ENCODE measurements around the gene TUBB. TPM values are rescaled to one million over a fixed set of nuclear protein-coding genes. Genes with fewer than 3 reads are reported as not detected.

Gene TUBB
- total and polyA plus RNA-seq, 2 of the 8 experiments (the other 6 are each of a cell fraction or from before 2014, with no cell fraction given) = 1,880 to 3,022 TPM

DNA sequence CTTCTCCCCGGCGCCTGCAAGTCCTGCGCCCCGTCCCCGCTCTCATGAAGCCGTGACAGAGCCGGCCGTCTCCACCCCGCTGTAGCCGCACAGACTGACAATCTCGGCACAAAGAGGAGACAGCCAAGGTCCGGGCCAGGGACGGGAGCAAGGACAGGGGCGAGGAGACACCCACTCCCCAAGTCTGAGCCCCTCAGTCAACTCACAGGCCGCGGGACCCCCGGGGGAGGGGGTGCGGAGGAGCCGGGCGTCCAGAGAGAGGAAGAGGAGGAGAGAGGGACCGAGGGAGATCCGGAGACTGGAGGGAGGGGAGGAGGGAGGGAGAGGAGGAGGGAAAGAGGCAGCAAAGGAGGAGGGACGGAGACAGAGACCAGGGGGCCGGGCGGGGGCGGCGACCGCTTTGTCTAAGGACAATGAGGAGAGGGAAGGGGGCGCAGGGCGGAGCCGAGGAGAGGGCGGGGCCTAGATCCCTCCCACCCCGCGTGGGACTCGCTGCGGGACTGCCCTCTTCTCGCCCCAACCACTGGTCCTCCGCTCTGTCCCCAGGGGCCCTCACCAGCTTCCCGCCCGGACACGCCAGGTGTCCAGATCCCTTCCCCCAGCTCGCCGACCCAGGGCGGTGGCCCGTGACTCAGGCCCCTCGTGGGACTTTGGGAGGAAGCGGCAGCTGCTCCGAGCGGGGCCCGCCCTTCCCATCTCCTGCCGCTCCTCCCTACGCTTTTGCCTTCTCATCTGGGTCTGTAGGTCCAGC, 33.1 kb upstream of the TUBB start:
- 3% methylated on average over 38 of the region's 52 CpGs; no CpG with 5 or more reads in 1 of the 2 experiments for WGBS, 2 experiments (ENCODE audit: extremely low coverage in 1 of 2, insufficient coverage in 1 of 2, insufficient read length in 1 of 2, insufficient replicate concordance in 2 of 2, low coverage in 1 of 2, low lambda C conversion rate in 2 of 2, missing lambda C conversion rate in 1 of 2)
- CTCF ChIA-PET (ENCODE audit: partially characterized antibody) = interaction anchor here (0.8 to 3.7 kb wide), 5 partner anchors 9 to 416 kb away, joined by 3 to 28 read pairs (median 14); no protein-coding TSS in a partner anchor
- Histone ChIP-seq H3K79me2 (ENCODE audit: control insufficient read depth in 1 of 2, insufficient read depth in 2 of 2, low read length in 2 of 2) (peaks cover 0 to 16% of the 10 kb centered on the region in 2 experiments; a peak in 3 of 4 replicates), H2AFZ (ENCODE audit: low read length) (no peak overlapping the region), H3K9me3 (ENCODE audit: insufficient read depth in 2 of 2, low read depth in 1 of 2, low read length in 1 of 2) (no peaks in the 10 kb centered on the region), H3K4me1 (replicated peaks in 1 of 4; ENCODE audit: control insufficient read depth in 3 of 4, insufficient read depth in 4 of 4, low read length in 3 of 4) (peaks cover 7 to 49% (median 32%) of the 10 kb centered on the region in 4 experiments), H2BK5ac (ENCODE audit: low read depth, low read length) (peak overlapping the region; percentile 78; the same call in 1 of the 2 replicates), H2BK120ac (replicated peaks; ENCODE audit: low read depth, low read length) (no peak overlapping the region), H4K5ac (ENCODE audit: insufficient read length, low read depth, low read length) (peak overlapping the region; percentile 75), H3K4ac (replicated peaks; ENCODE audit: insufficient read length, low read depth, low read length) (peak overlapping the region; percentile 75), H3K18ac (ENCODE audit: extremely low read depth, low read length) (peak overlapping the region; percentile 93), H4K20me1 (replicated peaks in 1 of 2; ENCODE audit: control insufficient read depth in 1 of 2, insufficient read depth in 2 of 2, low read length in 2 of 2) (peaks cover 3% of the 10 kb centered on the region in 2 experiments), H4K91ac (replicated peaks; ENCODE audit: insufficient read length, low read length) (peak overlapping the region; percentile 52), H3K4me2 (ENCODE audit: insufficient read depth in 1 of 2, low read depth in 2 of 2, low read length in 2 of 2) (peak overlapping the region; percentile 96 to 98), H3K79me1 (ENCODE audit: low read depth, low read length) (peaks cover 4% of the 10 kb centered on the region; the same call in 1 of the 2 replicates), H3K36me3 (ENCODE audit: control insufficient read depth in 2 of 4, insufficient read depth in 4 of 4, low read length in 3 of 4) (no peaks in the 10 kb centered on the region; a peak in 1 of 8 replicates), H3K4me3 (ENCODE audit: extremely low read depth in 1 of 4, insufficient read depth in 2 of 4, low read depth in 3 of 4, low read length in 4 of 4) (peak overlapping the region; percentile 49 to 97 (median 80)), H3K23me2 (ENCODE audit: low read depth, low read length) (peaks cover 15% of the 10 kb centered on the region), H2BK20ac (ENCODE audit: low read length) (no peak overlapping the region), H3K23ac (ENCODE audit: insufficient read length) (no peak overlapping the region), H3K14ac (ENCODE audit: insufficient read length) (no peak overlapping the region), H2BK15ac (ENCODE audit: low read length) (no peak overlapping the region), H3K56ac (replicated peaks; ENCODE audit: insufficient read length, low read depth, low read length) (peak overlapping the region; percentile 79), H4K8ac (ENCODE audit: extremely low read depth, insufficient read depth, low read length) (peak overlapping the region; percentile 31), H2BK12ac (ENCODE audit: low read depth, low read length) (0 out of 2 replicates have a peak overlapping the region, but pooled peaks have one; percentile 39), H3K27me3 (replicated peaks in 1 of 4; ENCODE audit: control insufficient read depth in 3 of 4, extremely low read depth in 1 of 4, insufficient read depth in 3 of 4, low read length in 3 of 4) (no peaks in the 10 kb centered on the region), H3K9ac (replicated peaks in 1 of 4; ENCODE audit: extremely low read depth in 1 of 4, low read depth in 3 of 4, low read length in 3 of 4) (peak overlapping the region in 3 of 4 experiments; percentile 39 to 51 (median 50); a peak in 4 of 7 replicates), H2AK5ac (ENCODE audit: low read depth, low read length) (no peak overlapping the region), H3K27ac (ENCODE audit: low read depth, low read length) (peak overlapping the region; percentile 35; the same call in 1 of the 2 replicates)
- POLR2A ChIA-PET (ENCODE audit: partially characterized antibody) = interaction anchor here (1.1 to 26.7 kb wide), 9 partner anchors 10 to 77 kb away, joined by 3 to 732 read pairs (median 6); partner anchors contain the start of genes FLOT1, IER3, MDC1 and MRPS18B
- no peak for FAIRE-seq
- DNase-seq (ENCODE audit: low read depth in 1 of 2, low spot score in 2 of 2) = peak in 1 of 2 experiments; percentile 92
- TF ChIP-seq SP1 (IDR thresholded peaks at IDR 0.05; ENCODE audit: low read depth, low read length) (0 out of 2 replicates have a peak, but pooled peaks have one; percentile 57), EP300 (IDR thresholded peaks at IDR 0.05; ENCODE audit: borderline replicate concordance in 1 of 2, low read depth in 2 of 2, low read length in 2 of 2) (peak in 1 of 2 experiments; percentile 94; a peak in 1 of 3 replicates), EZH2 (IDR thresholded peaks at IDR 0.05; ENCODE audit: low read depth, low read length, severe bottlenecking) (no peak), SP4 (IDR thresholded peaks at IDR 0.05; ENCODE audit: low read length) (0 out of 2 replicates have a peak, but pooled peaks have one; percentile 41), SIN3A (conservative IDR thresholded peaks at IDR 0.05 in 1 of 2, IDR thresholded peaks at IDR 0.05 in 1 of 2; ENCODE audit: low read depth in 1 of 2, low read length in 2 of 2) (peak; percentile 74 to 93; a peak in 3 of 4 replicates), PHF8 (conservative IDR thresholded peaks at IDR 0.05; ENCODE audit: low read depth, low read length) (0 out of 2 replicates have a peak, but pooled peaks have one; percentile 41), RBBP5 (IDR thresholded peaks at IDR 0.05; ENCODE audit: borderline replicate concordance, low read depth, low read length) (peak; percentile 73; the same call in 1 of the 2 replicates), CBX8 (IDR thresholded peaks at IDR 0.05; ENCODE audit: borderline replicate concordance, low read depth, low read length) (no peak), TCF12 (IDR thresholded peaks at IDR 0.05; ENCODE audit: low read depth, low read length) (0 out of 2 replicates have a peak, but pooled peaks have one; percentile 4)
